Hepatocyte (in vitro differentiated cells): ENCODE measurements around the gene OR8K5. TPM values are rescaled to one million over a fixed set of nuclear protein-coding genes. Genes with fewer than 3 reads are reported as not detected.
"Not testable (repeated sequence)": the region's sequence is repeated elsewhere in the genome, so short reads cannot be mapped to it uniquely, and the experiment has no call there.

Source experiments
- DNase-seq: peaks from one replicate; pipeline ENCODE4 v3.0.0-alpha.2; 2016; ENCODE audit warnings: low spot score
- H2AFZ ChIP-seq: fragments of 200-600 bp; sonication (generic); 2 replicates; pipeline ENCODE4 v1.6.0; 2016; ENCODE audit warnings: antibody characterized with exemption, mild to moderate bottlenecking
- H3K27ac ChIP-seq: fragments of 200-600 bp; sonication (generic); 2 replicates; pipeline ENCODE4 v1.5.1; 2016; ENCODE audit warnings: mild to moderate bottlenecking
- H3K27me3 ChIP-seq: fragments of 200-600 bp; sonication (generic); 2 replicates; pipeline ENCODE4 v1.6.1; 2016
- H3K36me3 ChIP-seq: fragments of 200-600 bp; sonication (generic); replicated peaks from 2 replicates; pipeline ENCODE4 v1.5.1; 2016; ENCODE audit warnings: low read depth; ENCODE audit not compliant: insufficient read depth
- H3K4me1 ChIP-seq: fragments of 200-600 bp; sonication (generic); 2 replicates; pipeline ENCODE4 v1.5.1; 2016; ENCODE audit warnings: mild to moderate bottlenecking, moderate library complexity; ENCODE audit not compliant: insufficient read depth
- H3K4me2 ChIP-seq: fragments of 200-600 bp; sonication (generic); 2 replicates; pipeline ENCODE4 v1.6.0; 2016
- H3K4me3 ChIP-seq: fragments of 200-600 bp; sonication (generic); 2 replicates; pipeline ENCODE4 v1.5.1; 2016; ENCODE audit warnings: mild to moderate bottlenecking
- H3K79me2 ChIP-seq: fragments of 200-600 bp; sonication (generic); 2 replicates; pipeline ENCODE4 v1.6.0; 2017; ENCODE audit warnings: mild to moderate bottlenecking
- H3K9me2 ChIP-seq: fragments of 200-600 bp; sonication (generic); replicated peaks from 2 replicates; pipeline ENCODE4 v1.6.0; 2017; ENCODE audit warnings: mild to moderate bottlenecking; ENCODE audit not compliant: insufficient read depth
- H3K9me3 ChIP-seq: fragments of 200-600 bp; sonication (generic); 2 replicates; pipeline ENCODE4 v1.5.1; 2016; ENCODE audit warnings: low read depth, mild to moderate bottlenecking
- H4K20me1 ChIP-seq: fragments of 200-600 bp; sonication (generic); 2 replicates; pipeline ENCODE4 v1.6.0; 2016; ENCODE audit warnings: mild to moderate bottlenecking; ENCODE audit not compliant: insufficient read depth, poor library complexity, severe bottlenecking
- CTCF ChIP-seq: fragments of 200-600 bp; sonication (generic); IDR thresholded peaks from 2 replicates; pipeline ENCODE4 v1.5.1; 2016; ENCODE audit warnings: antibody characterized with exemption, mild to moderate bottlenecking; ENCODE audit not compliant: poor library complexity
- EZH2 ChIP-seq: fragments of 200-600 bp; sonication (generic); IDR thresholded peaks from 2 replicates; pipeline ENCODE4 v1.6.1; 2016; ENCODE audit warnings: antibody characterized with exemption, mild to moderate bottlenecking, borderline replicate concordance
- EZH2phosphoT487 ChIP-seq: fragments of 200-600 bp; sonication (generic); IDR thresholded peaks from one replicate; pipeline ENCODE4 v1.6.1; 2018; ENCODE audit warnings: antibody characterized with exemption, mild to moderate bottlenecking, low read depth, moderate library complexity; ENCODE audit not compliant: unreplicated experiment, severe bottlenecking
- WGBS: methylation state at CpG from one replicate; pipeline ENCODE4 v1.1.6; 2016; ENCODE audit warnings: low lambda C conversion rate; ENCODE audit errors: missing lambda C conversion rate; 5-methylcytosine and 5-hydroxymethylcytosine counted together
- polyA plus RNA-seq: library from polyadenylated mRNA; unstranded; fragments of >200 nt; fragmentation: Nextera tagmentation; extraction: Ambion mirVana; gene quantifications from 2 replicates; pipeline ENCODE4 v1.2.1, GENCODE V29; 2016
- total RNA-seq: library from RNA; depleted of rRNA; stranded (reverse); fragments of >200 nt; gene quantifications from 2 replicates; pipeline ENCODE4 v1.2.3, GENCODE V29; 2014

Gene OR8K5
- total and polyA plus RNA-seq, 2 experiments from 2014 or later = not detected

GRCh38 chr11:56163804-56164203 is 3.7 kb upstream of the OR8K5 start:
- WGBS = 65% methylated on average over 3 of the region's 3 CpGs
- Histone ChIP-seq H3K36me3 (no peaks in the 10 kb centered on the region), H3K27ac (no peak overlapping the region), H3K9me3 (no peaks in the 10 kb centered on the region), H3K4me2 (no peak overlapping the region), H3K4me1 (no peaks in the 10 kb centered on the region), H3K27me3 (no peaks in the 10 kb centered on the region), H3K9me2 (no peaks in the 10 kb centered on the region), H2AFZ (no peak overlapping the region), H4K20me1 (no peaks in the 10 kb centered on the region), H3K79me2 (no peaks in the 10 kb centered on the region), H3K4me3 (no peak overlapping the region)
- TF ChIP-seq CTCF (no peak), EZH2 (no peak), EZH2phosphoT487 (no peak)
- DNase-seq = no peak

GRCh38 chr11:56152333-56152732 is 7.8 kb downstream of the OR8K5 start:
- H3K27ac ChIP-seq = no peak overlapping the region
- no peak overlapping the region for H3K4me3 ChIP-seq
- TF ChIP-seq EZH2phosphoT487 (no peak), CTCF (no peak), EZH2 (no peak)
- H2AFZ ChIP-seq = no peak overlapping the region
- WGBS = 97% methylated on average over 13 of the region's 15 CpGs
- H3K79me2 ChIP-seq = no peaks in the 10 kb centered on the region
- no peaks in the 10 kb centered on the region for H3K4me1 ChIP-seq
- DNase-seq = no peak
- no peaks in the 10 kb centered on the region for H4K20me1 ChIP-seq
- no peak overlapping the region for H3K4me2 ChIP-seq
- no peaks in the 10 kb centered on the region for H3K9me2 ChIP-seq
- H3K27me3 ChIP-seq = no peaks in the 10 kb centered on the region
- no peaks in the 10 kb centered on the region for H3K9me3 ChIP-seq
- no peaks in the 10 kb centered on the region for H3K36me3 ChIP-seq

- TF ChIP-seq EZH2phosphoT487 (no peak), EZH2 (no peak), CTCF (no peak)
- no peaks in the 10 kb centered on the region for H3K79me2 ChIP-seq
- H3K9me2 ChIP-seq = no peaks in the 10 kb centered on the region
- H3K27ac ChIP-seq = no peak overlapping the region
- no peaks in the 10 kb centered on the region for H3K27me3 ChIP-seq
- 70% methylated on average over 1 of the region's 1 CpG for WGBS
- DNase-seq = no peak
- H4K20me1 ChIP-seq = no peaks in the 10 kb centered on the region
- H3K4me3 ChIP-seq = no peak overlapping the region
- H3K36me3 ChIP-seq = no peaks in the 10 kb centered on the region
- H3K9me3 ChIP-seq = no peaks in the 10 kb centered on the region
- no peaks in the 10 kb centered on the region for H3K4me1 ChIP-seq
- H3K4me2 ChIP-seq = no peak overlapping the region
- no peak overlapping the region for H2AFZ ChIP-seq
Observed at GRCh38 chr11:56151376-56151775, 8.7 kb downstream of the OR8K5 start.

- 92% methylated on average over 6 of the region's 30 CpGs for WGBS
Observed at GRCh38 chr11:56143681-56144080, 16.4 kb downstream of the OR8K5 start.

More at GRCh38 chr11:56143681-56144080, 16.4 kb downstream of the OR8K5 start:
- not testable (repeated sequence) for DNase-seq, H3K27me3 ChIP-seq, H3K79me2 ChIP-seq, H4K20me1 ChIP-seq, H2AFZ ChIP-seq, H3K27ac ChIP-seq, H3K4me3 ChIP-seq, H3K9me2 ChIP-seq, H3K4me1 ChIP-seq, H3K4me2 ChIP-seq, H3K9me3 ChIP-seq, H3K36me3 ChIP-seq
